OCI-LY7 (cell line): ENCODE data around the gene LRG1.

Source experiments
- EZH2phosphoT487 ChIP-seq: fragments of 200-600 bp; sonication (generic); IDR thresholded peaks from 2 replicates; pipeline ENCODE4 v1.6.1; 2018; ENCODE audit warnings: low read depth, borderline replicate concordance, mild to moderate bottlenecking, mixed run types, antibody characterized with exemption, low read length, moderate library complexity, mixed read lengths
- TF ChIP-seq, protein P1 (sequence below): fragments of 200-600 bp; sonication (generic); conservative IDR thresholded peaks from 2 replicates; pipeline ENCODE4 v1.5.1; 2014; ENCODE audit warnings: mild to moderate bottlenecking, antibody characterized with exemption, low read length, moderate library complexity, mixed read lengths

DNA sequence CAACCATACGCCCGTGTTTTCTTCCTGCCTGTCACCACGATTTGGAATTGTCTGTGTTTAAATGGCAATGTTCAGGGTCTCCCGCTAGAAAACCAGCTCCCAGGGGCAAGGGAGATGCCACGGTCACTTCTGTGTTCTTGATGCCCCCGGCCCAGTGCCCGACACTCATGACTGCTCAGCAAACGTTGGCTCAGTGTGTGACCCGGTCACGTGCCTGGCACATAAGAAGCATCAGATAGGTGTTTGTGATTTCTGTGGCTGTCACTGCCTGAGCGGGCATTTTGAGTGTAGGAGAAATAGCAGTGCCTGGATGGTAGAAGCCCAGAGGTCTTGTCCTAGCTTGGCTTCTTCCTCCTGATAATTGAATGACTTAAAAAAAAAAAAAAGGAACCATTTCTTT lies 52.3 kb downstream of the LRG1 start:
- TF ChIP-seq, protein P1, sequence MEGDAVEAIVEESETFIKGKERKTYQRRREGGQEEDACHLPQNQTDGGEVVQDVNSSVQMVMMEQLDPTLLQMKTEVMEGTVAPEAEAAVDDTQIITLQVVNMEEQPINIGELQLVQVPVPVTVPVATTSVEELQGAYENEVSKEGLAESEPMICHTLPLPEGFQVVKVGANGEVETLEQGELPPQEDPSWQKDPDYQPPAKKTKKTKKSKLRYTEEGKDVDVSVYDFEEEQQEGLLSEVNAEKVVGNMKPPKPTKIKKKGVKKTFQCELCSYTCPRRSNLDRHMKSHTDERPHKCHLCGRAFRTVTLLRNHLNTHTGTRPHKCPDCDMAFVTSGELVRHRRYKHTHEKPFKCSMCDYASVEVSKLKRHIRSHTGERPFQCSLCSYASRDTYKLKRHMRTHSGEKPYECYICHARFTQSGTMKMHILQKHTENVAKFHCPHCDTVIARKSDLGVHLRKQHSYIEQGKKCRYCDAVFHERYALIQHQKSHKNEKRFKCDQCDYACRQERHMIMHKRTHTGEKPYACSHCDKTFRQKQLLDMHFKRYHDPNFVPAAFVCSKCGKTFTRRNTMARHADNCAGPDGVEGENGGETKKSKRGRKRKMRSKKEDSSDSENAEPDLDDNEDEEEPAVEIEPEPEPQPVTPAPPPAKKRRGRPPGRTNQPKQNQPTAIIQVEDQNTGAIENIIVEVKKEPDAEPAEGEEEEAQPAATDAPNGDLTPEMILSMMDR = no peak
- no peak for TF ChIP-seq EZH2phosphoT487
